Activated CD8-positive, alpha-beta memory T cell treated with anti-CD3 and anti-CD28 coated beads, Interleukin-2, amount 10 ng/mL, durations not matched to agents 7 days and 5 days (primary cell): ENCODE results near the gene CNTNAP5. TPM values are rescaled to one million over a fixed set of nuclear protein-coding genes. Genes with fewer than 3 reads are reported as not detected.

Experiments used
- ATAC-seq: fragments of 150-1000 bp; cut with Tn5 transposase; one replicate; pipeline ENCODE4 v1.10.0; 2021; ENCODE audit warnings: moderate library complexity
- CTCF ChIA-PET: fragments of 350-600 bp; sonication (Branson Sonifier 250); formaldehyde crosslinking; loops from one replicate; lab custom pipeline; 2021; ENCODE audit warnings: antibody characterized with exemption; lab: Charles Lee
- DNase-seq: peaks from one replicate; pipeline ENCODE4 v3.0.0-alpha.2; 2020
- H3K27ac Mint-ChIP-seq: one replicate; pipeline ENCODE4 v1.8.0; 2021; ENCODE audit warnings: mild to moderate bottlenecking, mixed read lengths
- H3K27me3 Mint-ChIP-seq: one replicate; pipeline ENCODE4 v1.8.0; 2021; ENCODE audit warnings: mixed read lengths
- H3K36me3 Mint-ChIP-seq: one replicate; pipeline ENCODE4 v1.8.0; 2021; ENCODE audit warnings: mild to moderate bottlenecking, mixed read lengths
- H3K4me1 Mint-ChIP-seq: one replicate; pipeline ENCODE4 v1.8.0; 2021; ENCODE audit warnings: mixed read lengths
- H3K4me3 Mint-ChIP-seq: one replicate; pipeline ENCODE4 v1.8.0; 2021; ENCODE audit warnings: mild to moderate bottlenecking, moderate library complexity, mixed read lengths
- H3K9me3 Mint-ChIP-seq: one replicate; pipeline ENCODE4 v1.8.0; 2022; ENCODE audit warnings: low read depth, mixed read lengths
- total RNA-seq, 2 experiments: library from RNA; stranded (reverse); gene quantifications; one replicate each; pipeline ENCODE4 v1.2.3, GENCODE V29; 2021

The CNTNAP5 gene
- total RNA-seq, 2 experiments from 2014 or later: not detected

GRCh38 chr2:124832521-124832920 is 807.4 kb downstream of the CNTNAP5 start:
- Mint-ChIP-seq H3K4me1 (no peaks in the 10 kb centered on the region), H3K27ac (no peak overlapping the region), H3K4me3 (no peak overlapping the region), H3K36me3 (no peaks in the 10 kb centered on the region), H3K27me3 (no peaks in the 10 kb centered on the region), H3K9me3 (peaks cover 3% of the 10 kb centered on the region)
- ATAC-seq (no peak), DNase-seq (no peak)
- CTCF ChIA-PET: no interaction called here

- Mint-ChIP-seq H3K27ac (no peak overlapping the region), H3K4me3 (no peak overlapping the region), H3K4me1 (no peaks in the 10 kb centered on the region), H3K36me3 (no peaks in the 10 kb centered on the region), H3K27me3 (no peaks in the 10 kb centered on the region), H3K9me3 (peaks cover 5% of the 10 kb centered on the region)
- CTCF ChIA-PET: no interaction called here
- ATAC-seq (no peak), DNase-seq (no peak)
Observed at GRCh38 chr2:124834331-124834730, 809.2 kb downstream of the CNTNAP5 start.

- Mint-ChIP-seq H3K4me3 (no peak overlapping the region), H3K27ac (no peak overlapping the region), H3K9me3 (peaks cover 5% of the 10 kb centered on the region), H3K4me1 (no peaks in the 10 kb centered on the region), H3K36me3 (no peaks in the 10 kb centered on the region), H3K27me3 (no peaks in the 10 kb centered on the region)
- DNase-seq (no peak), ATAC-seq (no peak)
- CTCF ChIA-PET: no interaction called here
Observed at GRCh38 chr2:124835331-124835730, 810.2 kb downstream of the CNTNAP5 start.

GRCh38 chr2:124836416-124836815 is 811.3 kb downstream of the CNTNAP5 start:
- Mint-ChIP-seq H3K27ac (no peak overlapping the region), H3K4me1 (no peaks in the 10 kb centered on the region), H3K36me3 (no peaks in the 10 kb centered on the region), H3K4me3 (no peak overlapping the region), H3K9me3 (peaks cover 3% of the 10 kb centered on the region), H3K27me3 (no peaks in the 10 kb centered on the region)
- no peak for ATAC-seq
- CTCF ChIA-PET: no interaction called here
- DNase-seq: no peak

GRCh38 chr2:124837496-124837895 is 812.4 kb downstream of the CNTNAP5 start:
- CTCF ChIA-PET: no interaction called here

GRCh38 chr2:124838406-124838805 is 813.3 kb downstream of the CNTNAP5 start:
- Mint-ChIP-seq H3K9me3 (peaks cover 3% of the 10 kb centered on the region), H3K4me3 (no peak overlapping the region), H3K27ac (no peak overlapping the region), H3K36me3 (no peaks in the 10 kb centered on the region), H3K4me1 (no peaks in the 10 kb centered on the region), H3K27me3 (no peaks in the 10 kb centered on the region)
- no peak for ATAC-seq
- CTCF ChIA-PET: no interaction called here
- no peak for DNase-seq

More at GRCh38 chr2:124837496-124837895, 812.4 kb downstream of the CNTNAP5 start:
- ATAC-seq (no peak), DNase-seq (no peak)
- H3K4me1 Mint-ChIP-seq: no peaks in the 10 kb centered on the region
- no peak overlapping the region for H3K27ac Mint-ChIP-seq
- no peaks in the 10 kb centered on the region for H3K27me3 Mint-ChIP-seq
- peaks cover 3% of the 10 kb centered on the region for H3K9me3 Mint-ChIP-seq
- no peak overlapping the region for H3K4me3 Mint-ChIP-seq
- H3K36me3 Mint-ChIP-seq: no peaks in the 10 kb centered on the region

- ATAC-seq (no peak), DNase-seq (no peak)
- Mint-ChIP-seq H3K4me1 (no peaks in the 10 kb centered on the region), H3K9me3 (no peaks in the 10 kb centered on the region), H3K27me3 (no peaks in the 10 kb centered on the region), H3K27ac (no peak overlapping the region), H3K36me3 (no peaks in the 10 kb centered on the region), H3K4me3 (no peak overlapping the region)
- CTCF ChIA-PET: no interaction called here
Observed at GRCh38 chr2:124867247-124867646, 842.2 kb downstream of the CNTNAP5 start.

GRCh38 chr2:124874219-124874618 is 849.1 kb downstream of the CNTNAP5 start:
- no peak for DNase-seq
- CTCF ChIA-PET: no interaction called here

GRCh38 chr2:124874676-124875075 is 849.6 kb downstream of the CNTNAP5 start:
- CTCF ChIA-PET: no interaction called here
- no peaks in the 10 kb centered on the region for H3K27me3 Mint-ChIP-seq
- no peak overlapping the region for H3K27ac Mint-ChIP-seq
- no peak for ATAC-seq
- no peak for DNase-seq
- H3K9me3 Mint-ChIP-seq: peaks cover 7% of the 10 kb centered on the region
- no peaks in the 10 kb centered on the region for H3K4me1 Mint-ChIP-seq
- H3K36me3 Mint-ChIP-seq: no peaks in the 10 kb centered on the region
- no peak overlapping the region for H3K4me3 Mint-ChIP-seq

More at GRCh38 chr2:124874219-124874618, 849.1 kb downstream of the CNTNAP5 start:
- H3K4me1 Mint-ChIP-seq: no peaks in the 10 kb centered on the region
- H3K9me3 Mint-ChIP-seq: peaks cover 7% of the 10 kb centered on the region
- H3K27ac Mint-ChIP-seq: no peak overlapping the region
- no peaks in the 10 kb centered on the region for H3K27me3 Mint-ChIP-seq
- no peak for ATAC-seq
- H3K36me3 Mint-ChIP-seq: no peaks in the 10 kb centered on the region
- H3K4me3 Mint-ChIP-seq: no peak overlapping the region

- no peaks in the 10 kb centered on the region for H3K4me1 Mint-ChIP-seq
- no peak for DNase-seq
- H3K27me3 Mint-ChIP-seq: no peaks in the 10 kb centered on the region
- no peaks in the 10 kb centered on the region for H3K36me3 Mint-ChIP-seq
- no peak overlapping the region for H3K4me3 Mint-ChIP-seq
- no peak overlapping the region for H3K27ac Mint-ChIP-seq
- CTCF ChIA-PET: no interaction called here
- H3K9me3 Mint-ChIP-seq: peaks cover 7% of the 10 kb centered on the region
- no peak for ATAC-seq
Observed at GRCh38 chr2:124875627-124876244, 850.6 kb downstream of the CNTNAP5 start.

- H3K27ac Mint-ChIP-seq: no peak overlapping the region
Observed at GRCh38 chr2:124877141-124877577, 852.1 kb downstream of the CNTNAP5 start.

GRCh38 chr2:124879640-124880039 is 854.6 kb downstream of the CNTNAP5 start:
- DNase-seq: no peak
- H3K9me3 Mint-ChIP-seq: peaks cover 7% of the 10 kb centered on the region
- no peaks in the 10 kb centered on the region for H3K4me1 Mint-ChIP-seq
- CTCF ChIA-PET: no interaction called here
- no peaks in the 10 kb centered on the region for H3K27me3 Mint-ChIP-seq
- H3K36me3 Mint-ChIP-seq: no peaks in the 10 kb centered on the region
- no peak for ATAC-seq
- H3K27ac Mint-ChIP-seq: no peak overlapping the region
- no peak overlapping the region for H3K4me3 Mint-ChIP-seq

More at GRCh38 chr2:124877141-124877577, 852.1 kb downstream of the CNTNAP5 start:
- ATAC-seq (no peak), DNase-seq (no peak)
- H3K36me3 Mint-ChIP-seq: no peaks in the 10 kb centered on the region
- no peaks in the 10 kb centered on the region for H3K4me1 Mint-ChIP-seq
- peaks cover 7% of the 10 kb centered on the region for H3K9me3 Mint-ChIP-seq
- no peaks in the 10 kb centered on the region for H3K27me3 Mint-ChIP-seq
- H3K4me3 Mint-ChIP-seq: no peak overlapping the region
- CTCF ChIA-PET: no interaction called here

GRCh38 chr2:124880995-124881394 is 855.9 kb downstream of the CNTNAP5 start:
- H3K4me1 Mint-ChIP-seq: no peaks in the 10 kb centered on the region
- no peaks in the 10 kb centered on the region for H3K36me3 Mint-ChIP-seq
- no peaks in the 10 kb centered on the region for H3K27me3 Mint-ChIP-seq
- no peak overlapping the region for H3K4me3 Mint-ChIP-seq
- no peak for DNase-seq
- peaks cover 10% of the 10 kb centered on the region for H3K9me3 Mint-ChIP-seq
- no peak overlapping the region for H3K27ac Mint-ChIP-seq
- CTCF ChIA-PET: no interaction called here
- ATAC-seq: no peak

- no peak for ATAC-seq
- Mint-ChIP-seq H3K4me1 (no peaks in the 10 kb centered on the region), H3K36me3 (no peaks in the 10 kb centered on the region), H3K9me3 (peaks cover 10% of the 10 kb centered on the region), H3K4me3 (no peak overlapping the region), H3K27me3 (no peaks in the 10 kb centered on the region), H3K27ac (no peak overlapping the region)
- CTCF ChIA-PET: no interaction called here
- no peak for DNase-seq
Observed at GRCh38 chr2:124882423-124882822, 857.3 kb downstream of the CNTNAP5 start.
